Colon (tissue), 2 donors: Measurements from ENCODE around the gene RPTOR.
"Not testable (repeated sequence)": the region's sequence is repeated elsewhere in the genome, so short reads cannot be mapped to it uniquely, and the experiment has no call there.

Experiments
- FAIRE-seq: peaks from 2 replicates; lab custom pipeline; 2012; peaks lifted over from hg19 to GRCh38; lab: Jason Lieb, UNC
- donor health status: control.
- donor health status: control.

Gene RPTOR

DNA sequence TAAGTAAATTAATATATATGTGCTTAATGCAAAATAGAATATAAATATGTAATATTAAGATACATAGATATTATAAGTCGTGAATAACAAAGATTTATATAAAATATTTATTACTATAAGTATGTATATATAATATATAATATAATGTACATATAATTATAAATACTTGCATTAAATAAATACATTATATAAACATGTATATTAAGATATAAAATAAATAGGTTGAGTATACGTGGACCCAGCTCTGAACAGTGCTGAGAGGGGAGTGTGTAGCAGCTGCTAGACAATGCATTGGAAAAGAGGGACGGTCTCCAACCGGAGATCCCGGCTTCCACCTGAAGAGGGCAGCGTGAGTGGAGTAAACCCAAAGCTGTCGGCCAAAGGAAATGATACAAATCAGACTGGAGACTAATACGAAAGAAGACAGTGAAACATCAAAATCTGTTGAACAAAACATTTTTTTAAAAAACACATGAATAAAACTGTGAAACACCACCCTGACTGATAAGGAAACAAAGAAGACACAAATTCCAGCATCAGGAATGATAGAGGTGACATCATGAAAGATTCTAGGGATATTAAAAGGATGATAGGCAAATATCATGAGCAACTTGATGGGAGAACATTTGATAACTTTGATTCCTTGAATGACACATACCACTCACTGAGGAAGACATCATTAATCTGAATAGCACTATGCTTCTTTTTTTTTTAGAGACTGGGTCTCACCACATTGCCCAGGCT lies 321.6 kb downstream of the RPTOR start:
- peak; percentile 92 for FAIRE-seq

DNA sequence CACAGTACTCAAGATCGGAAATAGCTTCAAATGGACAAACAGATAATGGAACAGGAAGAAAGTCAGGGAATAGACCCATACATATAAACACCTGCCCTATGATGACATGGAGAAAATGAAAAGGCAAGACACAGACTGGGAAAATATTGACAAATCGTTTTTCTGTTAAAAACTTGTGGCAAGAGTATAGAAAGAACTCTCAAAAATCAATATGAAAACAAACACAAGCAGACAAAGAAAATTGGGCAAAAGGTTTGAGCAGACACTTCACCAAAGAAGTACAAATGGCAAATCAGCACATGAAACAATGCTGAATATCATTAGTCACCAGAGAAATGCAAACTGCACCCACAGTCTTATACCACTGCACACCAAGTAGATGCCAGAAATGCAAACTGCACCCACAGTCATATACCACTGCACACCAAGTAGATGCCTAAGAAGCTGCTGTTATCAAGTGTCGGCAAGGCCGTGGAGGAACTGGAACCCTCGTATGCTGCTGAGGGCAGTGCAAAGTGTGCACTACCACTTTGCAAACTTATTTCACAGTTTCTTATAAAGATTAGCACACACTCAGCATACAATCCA lies 323.5 kb downstream of the RPTOR start:
- no peak for FAIRE-seq

DNA sequence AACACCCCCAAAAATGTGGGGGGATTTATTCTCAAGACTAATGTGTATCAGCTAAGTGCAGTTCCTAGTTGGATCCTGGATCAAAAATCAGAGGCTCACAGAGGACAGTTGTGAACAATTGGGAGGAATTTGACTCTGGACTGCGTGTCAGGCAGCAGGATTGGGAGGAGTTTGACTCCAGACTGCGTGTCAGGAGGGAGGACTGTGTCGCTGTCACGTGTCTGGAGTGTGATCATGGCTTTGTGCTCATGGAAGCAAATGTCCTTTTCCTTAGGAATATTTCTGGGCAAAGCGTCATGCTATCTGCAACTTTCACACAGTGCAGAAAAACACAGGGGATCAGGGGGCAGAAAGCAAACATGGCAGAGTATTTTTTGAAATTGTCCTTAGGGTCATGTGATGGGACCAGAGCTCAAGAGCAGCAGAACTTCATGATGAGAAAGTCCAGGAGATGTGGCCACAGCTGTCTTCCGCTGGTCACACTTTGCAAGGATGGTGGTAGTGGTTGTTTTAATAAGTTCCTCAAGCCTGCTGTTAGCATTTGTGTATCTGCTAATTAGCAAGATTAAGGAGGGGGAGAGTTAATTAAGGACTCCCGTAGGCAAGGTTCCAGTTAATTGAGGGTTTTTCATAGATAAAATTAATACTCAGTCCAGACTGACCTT lies 325.0 kb downstream of the RPTOR start:
- FAIRE-seq: no peak

DNA sequence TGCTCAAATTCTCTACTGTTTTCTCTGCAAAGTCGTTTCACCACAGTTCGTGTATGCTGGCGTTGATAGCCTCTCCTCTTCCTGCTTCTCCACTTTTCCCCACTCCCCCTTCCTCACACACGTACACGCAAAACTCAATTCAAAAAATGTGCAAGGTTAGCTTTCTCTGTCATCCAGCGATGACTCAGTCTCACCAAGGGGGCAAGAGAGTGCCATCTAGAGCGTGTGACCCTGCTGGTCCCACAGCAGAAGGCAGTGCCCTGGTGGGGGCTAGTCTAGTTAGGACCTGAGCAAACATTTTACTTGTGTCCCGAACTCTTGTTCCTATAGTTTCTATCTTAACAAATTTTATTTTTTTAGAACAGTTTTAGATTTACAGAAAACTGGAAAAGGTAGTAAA lies 325.8 kb downstream of the RPTOR start:
- no peak for FAIRE-seq

DNA sequence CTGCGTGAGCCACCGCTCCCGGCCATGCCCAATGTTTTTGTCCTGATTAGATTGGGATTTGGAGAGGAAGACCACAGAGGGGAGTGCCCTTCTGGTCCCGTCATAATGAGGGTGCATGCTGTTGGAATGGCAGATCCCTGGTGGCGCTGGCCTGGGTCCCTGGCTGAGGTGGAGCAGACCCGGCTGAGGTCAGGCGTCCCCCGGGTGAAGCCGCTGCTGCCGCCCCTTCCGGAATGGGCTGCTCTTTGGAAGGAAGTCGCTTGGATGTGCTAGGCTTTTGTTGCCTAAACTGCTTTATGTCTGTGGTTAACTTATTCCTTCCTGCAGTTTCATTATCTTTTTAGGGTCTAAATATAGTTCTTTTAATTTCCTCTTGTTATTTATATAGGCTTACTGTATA lies 326.7 kb downstream of the RPTOR start:
- no peak for FAIRE-seq

DNA sequence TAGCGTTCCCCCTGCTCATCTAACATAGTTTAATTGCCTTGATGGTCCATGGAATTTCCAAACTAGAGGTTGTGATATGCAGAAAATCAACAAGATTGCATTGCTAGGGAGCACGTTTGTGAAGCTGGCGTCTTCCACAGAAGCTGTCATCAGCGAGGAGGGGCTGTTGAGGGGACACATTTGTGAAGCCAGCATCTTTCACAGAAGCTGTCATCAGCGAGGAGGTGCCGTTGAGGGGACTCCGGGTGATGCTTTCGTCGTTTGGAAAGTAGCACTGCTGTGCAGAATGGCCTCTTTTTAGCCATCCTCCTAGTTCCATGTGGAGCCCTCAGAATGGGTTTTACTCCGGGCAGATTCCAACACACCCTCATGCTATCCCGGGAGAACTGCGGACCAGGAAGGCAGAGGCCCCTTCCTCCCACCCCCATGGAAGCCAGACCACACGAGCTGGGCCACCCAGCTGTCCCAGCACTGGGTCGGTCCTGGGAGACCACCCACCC lies 327.4 kb downstream of the RPTOR start:
- no peak for FAIRE-seq

DNA sequence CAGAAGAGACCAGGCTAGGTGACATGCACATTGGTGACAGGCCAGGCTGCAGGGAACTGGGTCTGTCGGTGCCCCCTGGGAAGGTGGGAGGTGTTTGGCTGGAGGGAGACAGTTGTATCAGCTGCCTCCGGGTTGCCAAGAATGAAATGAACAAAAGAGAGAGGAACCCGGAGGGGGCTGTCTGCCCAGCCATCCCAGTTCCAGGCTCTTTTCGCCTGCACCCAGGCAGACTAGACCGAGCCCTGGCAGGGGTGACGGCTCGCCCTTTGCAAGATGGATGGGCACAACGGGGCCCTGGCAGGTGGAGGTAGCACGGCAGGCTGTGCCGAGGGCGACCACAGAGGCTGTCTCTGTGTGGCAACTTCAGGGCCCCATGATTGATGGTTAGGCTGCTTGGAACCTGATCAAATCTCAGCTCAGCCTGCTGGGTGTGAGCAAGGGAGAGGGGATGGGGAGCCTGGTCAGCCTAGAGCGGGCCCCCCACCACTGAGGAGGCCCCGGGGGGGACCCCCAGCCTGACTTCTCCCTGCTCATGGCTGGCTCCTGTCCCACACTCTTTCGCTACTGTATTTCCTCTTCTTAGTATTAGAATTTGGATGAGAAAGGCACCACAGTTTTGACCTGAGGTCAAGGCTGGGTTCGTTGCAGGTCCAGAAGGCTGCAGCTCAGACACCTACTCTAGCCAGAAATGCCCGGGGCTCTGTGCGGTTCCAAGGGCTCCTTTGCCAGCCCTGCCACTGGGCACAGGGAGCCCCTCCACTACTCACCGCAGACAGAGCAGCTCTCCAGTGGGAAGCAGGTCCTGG lies 328.1 kb downstream of the RPTOR start:
- no peak for FAIRE-seq

DNA sequence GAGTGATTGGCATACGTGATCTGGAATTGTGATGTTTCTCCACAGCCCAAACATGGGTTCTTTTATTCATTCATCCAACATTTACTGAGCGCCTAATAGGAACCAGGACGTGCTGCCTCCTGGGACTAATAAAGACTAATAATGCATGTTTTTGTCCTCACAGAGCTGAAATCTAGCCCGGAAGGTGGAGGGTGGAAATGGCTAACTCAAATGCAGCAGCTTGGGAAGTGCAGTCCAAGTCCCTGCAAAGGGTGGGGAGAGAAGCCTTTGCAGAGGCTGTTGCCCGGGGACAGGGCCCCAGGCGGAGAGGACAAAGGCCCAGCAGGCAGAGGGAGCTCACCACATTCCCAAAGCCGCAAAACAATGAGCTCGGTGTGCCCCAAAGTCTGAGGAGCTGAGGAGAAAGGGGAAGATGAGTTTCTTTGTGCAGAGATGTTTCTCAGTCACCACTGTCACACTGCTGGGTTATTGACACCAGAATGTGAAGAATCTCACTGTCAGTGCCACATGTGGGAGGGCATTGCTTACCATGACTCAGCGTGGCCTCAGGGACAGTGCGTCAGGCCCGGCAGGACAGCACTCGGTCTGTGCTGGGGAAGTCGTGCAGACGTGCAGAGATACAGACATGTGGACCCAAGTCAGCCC lies 328.8 kb downstream of the RPTOR start:
- FAIRE-seq: no peak

DNA sequence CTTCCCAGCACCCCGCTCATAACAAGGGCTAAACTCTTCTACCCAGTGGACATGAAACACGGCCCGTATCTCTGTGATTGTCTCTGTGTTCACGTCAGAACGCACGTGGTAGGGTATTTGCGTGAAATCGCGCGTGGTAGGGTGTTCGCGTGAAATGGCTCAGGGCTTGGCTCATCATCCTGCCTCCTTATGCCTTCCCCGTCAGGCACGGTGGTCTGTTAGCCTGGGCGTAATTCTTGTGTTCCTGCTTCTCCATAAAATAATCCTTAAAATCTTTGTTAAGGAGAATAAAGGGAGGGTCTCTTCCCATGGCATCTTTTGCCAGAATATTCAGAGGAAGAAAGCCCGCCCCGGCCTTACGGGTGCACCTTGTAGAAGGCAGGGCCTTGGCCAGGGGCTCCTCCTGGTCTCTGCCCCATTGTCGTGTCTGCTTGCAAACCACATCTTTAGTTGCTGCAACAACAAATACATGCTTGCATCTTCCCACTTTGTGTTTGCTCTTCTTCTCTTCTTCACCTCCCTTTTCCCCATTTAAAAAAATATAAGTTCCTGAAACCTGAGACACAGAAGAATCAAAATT lies 330.3 kb downstream of the RPTOR start:
- FAIRE-seq: no peak

DNA sequence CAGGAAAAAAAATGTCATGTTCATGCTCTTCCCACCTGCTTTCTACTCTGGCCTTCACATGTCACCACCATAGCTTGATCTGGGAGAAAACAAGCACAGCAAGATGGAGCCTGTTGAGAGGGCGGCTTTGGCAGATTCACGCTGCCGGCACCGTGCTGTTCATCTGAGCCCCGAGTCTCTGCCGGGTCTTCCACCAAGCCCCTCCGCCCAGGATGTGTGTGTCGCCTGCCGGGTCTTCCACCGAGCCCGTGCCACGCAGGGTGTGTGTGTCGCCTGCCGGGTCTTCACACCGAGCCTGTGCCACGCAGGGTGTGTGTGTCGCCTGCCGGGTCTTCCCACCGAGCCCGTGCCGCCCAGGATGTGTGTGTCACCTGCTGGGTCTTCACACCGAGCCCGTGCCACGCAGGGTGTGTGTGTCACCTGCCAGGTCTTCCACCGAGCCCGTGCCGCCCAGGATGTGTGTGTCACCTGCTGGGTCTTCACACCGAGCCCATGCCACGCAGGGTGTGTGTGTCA lies 330.9 kb downstream of the RPTOR start:
- not testable (repeated sequence) for FAIRE-seq

DNA sequence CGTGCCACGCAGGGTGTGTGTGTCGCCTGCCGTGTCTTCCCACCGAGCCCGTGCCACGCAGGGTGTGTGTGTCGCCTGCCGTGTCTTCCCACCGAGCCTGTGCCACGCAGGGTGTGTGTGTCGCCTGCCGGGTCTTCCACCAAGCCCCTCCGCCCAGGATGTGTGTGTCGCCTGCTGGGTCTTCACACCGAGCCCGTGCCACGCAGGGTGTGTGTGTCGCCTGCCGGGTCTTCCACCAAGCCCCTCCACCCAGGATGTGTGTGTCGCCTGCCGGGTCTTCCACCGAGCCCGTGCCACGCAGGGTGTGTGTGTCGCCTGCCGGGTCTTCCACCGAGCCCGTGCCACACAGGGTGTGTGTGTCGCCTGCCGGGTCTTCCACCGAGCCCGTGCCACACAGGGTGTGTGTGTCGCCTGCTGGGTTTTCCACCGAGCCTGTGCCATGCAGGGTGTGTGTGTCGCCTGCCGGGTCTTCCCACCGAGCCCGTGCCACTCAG lies 331.9 kb downstream of the RPTOR start:
- FAIRE-seq: not testable (repeated sequence)

DNA sequence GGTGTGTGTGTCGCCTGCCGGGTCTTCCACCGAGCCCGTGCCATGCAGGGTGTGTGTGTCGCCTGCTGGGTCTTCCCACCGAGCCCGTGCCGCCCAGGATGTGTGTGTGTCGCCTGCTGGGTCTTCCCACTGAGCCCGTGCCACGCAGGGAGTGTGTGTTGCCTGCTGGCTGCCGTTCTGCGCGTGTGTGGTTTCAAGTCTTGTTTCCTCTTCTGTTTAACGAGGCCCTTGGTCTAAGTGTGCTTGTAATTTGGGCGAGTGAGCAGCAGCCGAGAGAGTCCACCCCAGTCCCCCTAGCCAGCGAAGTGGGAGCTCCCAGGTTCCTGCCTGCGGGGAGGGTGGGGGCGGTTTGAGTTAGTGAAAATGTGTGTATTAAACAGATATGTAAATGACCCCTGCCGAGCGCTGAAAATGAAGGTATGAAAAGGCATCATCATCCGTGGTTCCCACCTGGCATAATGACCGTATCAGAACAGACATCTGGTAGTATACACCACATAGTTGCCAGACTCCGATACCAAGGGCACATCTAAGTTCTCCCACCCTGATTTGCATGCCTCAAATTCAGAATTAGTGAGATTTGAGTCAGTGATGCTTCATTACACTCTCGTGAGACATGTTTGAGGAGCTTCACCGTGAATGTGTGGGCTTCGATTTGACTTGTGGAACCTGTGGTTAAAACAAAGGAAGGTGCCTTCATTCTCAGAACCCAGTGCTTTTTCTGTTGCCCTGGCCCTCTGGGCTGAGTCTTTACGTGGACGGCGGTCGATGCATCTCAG lies 332.5 kb downstream of the RPTOR start:
- FAIRE-seq: no peak

DNA sequence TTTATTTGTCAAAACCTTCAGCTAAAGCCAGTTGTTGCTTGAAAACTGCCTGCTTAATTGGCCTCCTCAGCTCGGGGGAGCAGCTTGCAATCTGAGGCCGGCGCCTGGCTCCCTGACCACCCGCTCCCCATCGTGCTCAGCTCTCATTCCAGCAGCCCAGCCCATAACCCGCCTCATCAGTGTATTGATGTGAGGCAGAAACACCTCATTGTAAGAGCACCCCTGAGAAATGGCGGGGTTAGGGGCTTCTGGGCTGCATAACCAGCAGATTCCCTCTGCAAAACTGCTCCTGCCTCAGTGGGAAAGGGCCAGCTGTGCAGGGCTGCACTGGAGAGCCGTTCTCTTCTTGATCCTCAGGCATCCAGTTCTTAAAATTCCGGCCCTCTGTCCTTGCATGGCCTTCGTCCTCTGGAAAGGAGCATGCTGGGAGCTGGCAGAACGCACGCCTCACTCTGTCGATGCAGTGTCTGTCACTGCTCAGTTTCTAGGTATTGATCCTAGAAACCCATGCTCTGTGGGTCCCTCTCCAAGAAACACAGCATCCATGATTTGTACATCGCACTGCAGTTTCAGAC lies 333.2 kb downstream of the RPTOR start:
- no peak for FAIRE-seq

DNA sequence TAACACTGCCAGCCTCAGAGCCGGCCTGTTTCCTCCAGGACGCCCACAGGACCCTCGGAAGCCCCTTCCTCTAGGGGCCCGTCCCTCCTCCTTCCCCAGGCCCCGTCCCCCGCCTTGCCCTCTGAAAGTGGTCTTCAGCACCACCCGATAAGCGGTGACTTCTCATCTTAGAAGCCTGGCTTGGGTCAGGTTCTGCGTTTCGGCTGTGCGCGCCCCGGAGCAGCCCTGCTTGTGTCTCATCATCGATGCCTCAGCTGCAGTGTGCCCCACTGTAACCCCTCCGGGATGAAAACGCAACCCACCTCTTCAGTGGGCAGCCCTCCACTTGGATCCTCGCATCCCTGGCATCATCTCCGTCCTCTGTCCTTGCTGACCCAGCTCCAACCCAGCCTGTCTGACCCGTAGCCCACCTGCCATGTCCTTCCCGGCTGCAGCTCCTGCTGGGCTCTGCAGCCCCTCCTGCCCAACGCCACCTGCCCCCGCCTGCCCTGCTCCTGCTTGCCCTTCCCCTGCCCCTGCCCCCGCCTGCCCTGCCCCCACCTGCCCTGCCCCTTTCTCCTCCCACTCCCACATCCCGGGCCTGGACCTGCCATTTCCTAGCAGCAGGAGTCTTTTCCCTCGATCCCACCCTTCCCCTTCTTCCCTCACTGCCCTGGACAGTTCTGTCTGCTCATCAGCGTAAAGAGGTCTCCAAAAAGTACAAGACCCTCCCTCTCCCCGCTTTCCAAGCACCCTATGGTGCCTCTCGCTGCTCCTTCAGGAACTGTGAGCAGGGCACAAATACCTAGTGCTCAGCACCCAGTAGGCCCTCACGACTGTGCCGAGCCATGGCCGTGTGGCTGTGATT lies 334.5 kb downstream of the RPTOR start:
- no peak for FAIRE-seq

DNA sequence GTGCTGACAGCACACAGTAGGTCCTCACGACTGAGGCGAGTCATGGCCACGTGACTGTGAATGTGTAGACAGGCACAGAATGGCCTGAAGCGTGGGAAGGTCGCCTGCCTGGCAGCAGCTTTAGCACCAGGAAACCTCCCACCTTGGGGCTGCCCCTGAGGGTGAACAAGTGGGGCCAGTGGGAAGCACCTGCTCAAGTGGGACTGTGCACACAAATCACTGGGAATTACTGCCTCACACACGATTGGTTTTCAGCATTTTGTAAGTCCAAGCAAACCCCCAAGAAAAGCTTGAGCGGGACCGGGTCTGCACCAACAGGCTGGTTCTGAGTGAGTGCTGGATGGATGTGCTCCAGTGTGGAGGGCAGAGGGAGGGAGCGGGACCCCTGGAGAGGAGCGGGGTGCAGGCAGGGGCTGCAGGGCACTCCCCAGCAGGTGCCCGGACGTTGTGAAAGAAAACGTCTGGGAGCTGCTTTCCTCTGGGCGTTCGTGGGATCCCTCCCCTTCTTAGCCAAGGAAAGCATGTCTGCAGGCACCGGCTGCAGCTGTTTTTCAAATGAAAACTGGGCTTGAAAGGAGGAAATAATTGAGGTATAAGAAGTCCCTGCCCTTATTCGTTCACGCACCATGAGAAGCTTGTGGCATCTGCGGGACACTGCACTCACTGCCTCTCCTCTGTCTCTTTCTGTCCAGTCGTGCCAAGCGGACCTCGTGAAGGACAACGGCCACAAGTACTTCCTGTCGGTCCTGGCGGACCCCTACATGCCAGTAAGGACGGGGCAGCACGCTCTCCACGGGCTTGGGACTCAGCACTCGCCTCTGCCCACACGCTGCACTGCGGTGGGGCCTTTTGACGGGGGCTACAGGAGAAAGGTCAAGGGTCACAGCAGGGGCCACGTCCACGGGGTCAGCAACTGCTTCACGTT lies 335.3 kb downstream of the RPTOR start:
- FAIRE-seq: no peak

DNA sequence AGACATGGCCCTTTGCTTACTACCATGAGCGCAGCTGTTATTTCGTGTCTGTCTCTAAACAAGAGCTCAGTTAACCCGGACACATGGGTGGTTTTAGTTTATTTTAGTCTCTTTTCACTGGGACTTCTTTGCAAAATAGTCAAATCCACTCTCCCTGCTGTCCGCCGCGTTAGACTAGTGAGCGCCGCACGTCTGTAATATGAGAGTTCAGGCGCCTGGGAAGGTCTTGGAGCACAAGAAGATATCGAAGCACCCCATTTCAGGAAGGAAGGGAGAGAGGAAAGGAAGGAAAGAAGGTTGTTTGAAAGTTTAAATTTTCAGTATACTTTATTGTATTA lies 336.0 kb downstream of the RPTOR start:
- no peak for FAIRE-seq

DNA sequence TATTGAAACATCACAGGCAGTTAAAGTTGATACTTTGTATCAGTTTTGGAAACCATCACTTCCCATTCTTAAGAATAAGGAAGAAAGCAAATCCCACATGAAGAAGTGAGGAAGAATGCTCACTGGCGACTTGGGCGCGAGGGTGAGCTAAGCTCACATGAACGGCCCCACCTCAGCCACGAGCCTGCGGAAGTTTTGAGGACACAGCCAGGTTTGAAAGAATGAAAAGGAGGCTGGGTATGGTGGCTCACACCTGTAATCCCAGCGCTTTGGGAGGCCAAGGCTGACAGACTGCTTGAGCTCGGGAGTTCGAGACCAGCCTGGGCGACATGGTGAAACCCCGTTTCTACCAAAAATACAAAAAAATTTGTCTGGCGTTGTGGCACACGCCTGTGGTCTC lies 336.7 kb downstream of the RPTOR start:
- FAIRE-seq: no peak

DNA sequence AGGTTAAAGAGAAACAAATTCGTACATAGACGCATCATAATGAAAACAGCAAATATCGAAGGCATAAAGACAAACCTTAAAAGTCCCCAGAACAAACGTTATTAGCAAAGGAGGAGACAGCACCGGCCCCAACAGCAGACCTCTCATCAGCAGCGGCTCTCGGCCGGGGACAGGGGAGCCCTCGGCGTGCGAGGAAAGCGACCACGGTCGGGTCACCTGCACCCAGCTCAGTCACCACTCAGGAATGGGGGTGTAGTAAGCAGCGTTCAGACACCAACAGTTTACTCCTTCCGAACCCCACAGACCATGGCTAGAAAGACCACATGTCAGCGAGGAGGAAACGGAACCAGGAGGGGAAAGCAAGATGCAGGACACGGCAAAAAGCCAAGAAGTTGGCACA lies 337.7 kb downstream of the RPTOR start:
- FAIRE-seq: no peak
